ENCODE data around the gene RTEL1. TPM values are rescaled to one million over a fixed set of nuclear protein-coding genes. Genes with fewer than 3 reads are reported as not detected.
"Not testable (repeated sequence)": the region's sequence is repeated elsewhere in the genome, so short reads cannot be mapped to it uniquely, and the experiment has no call there.

The RTEL1 gene
- total RNA-seq, 1 experiment from 2014 or later = 8.6 TPM

DNA sequence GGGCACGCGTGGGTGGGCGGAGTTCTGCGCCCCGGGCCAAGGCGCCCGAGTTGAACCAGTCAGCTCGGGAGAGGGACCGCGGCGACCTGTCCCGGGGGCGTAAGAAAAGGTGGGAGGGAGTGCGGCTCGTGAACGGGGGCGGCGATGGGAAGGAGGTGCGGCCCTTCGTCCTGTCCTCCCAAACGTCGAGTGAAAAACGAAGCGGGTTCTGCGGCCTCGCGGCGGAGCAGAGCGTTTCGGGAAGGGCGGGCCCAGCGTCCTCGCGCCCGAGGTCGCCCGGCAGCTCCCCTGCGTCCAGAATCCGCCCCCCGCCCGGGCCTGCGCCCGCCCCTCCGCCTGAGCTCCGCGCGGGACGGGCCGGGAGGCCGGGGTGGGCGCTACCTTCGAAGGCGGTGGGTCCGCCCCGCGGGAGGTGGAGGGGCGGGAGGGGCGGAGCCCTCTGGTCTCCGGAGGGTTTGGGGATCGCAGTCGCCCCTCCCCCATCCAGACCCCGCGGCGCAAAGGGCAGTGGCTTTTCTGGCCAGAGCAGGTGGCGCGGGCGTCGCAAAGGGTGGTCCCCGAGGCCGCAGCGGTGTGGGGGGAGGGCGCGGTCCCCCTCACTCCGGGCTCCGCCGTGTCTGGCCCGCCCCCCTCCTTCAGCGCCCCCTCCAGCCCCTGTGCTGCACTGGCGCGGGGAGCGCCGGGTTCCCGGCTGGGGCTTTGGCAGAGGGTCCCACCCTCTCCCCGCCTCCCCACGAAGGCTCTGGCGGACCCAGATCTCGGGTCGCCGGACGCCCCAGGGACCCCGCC lies 5.7 kb upstream of the RTEL1 start:
- DNase-seq (ENCODE audit: low spot score) = no peak

DNA sequence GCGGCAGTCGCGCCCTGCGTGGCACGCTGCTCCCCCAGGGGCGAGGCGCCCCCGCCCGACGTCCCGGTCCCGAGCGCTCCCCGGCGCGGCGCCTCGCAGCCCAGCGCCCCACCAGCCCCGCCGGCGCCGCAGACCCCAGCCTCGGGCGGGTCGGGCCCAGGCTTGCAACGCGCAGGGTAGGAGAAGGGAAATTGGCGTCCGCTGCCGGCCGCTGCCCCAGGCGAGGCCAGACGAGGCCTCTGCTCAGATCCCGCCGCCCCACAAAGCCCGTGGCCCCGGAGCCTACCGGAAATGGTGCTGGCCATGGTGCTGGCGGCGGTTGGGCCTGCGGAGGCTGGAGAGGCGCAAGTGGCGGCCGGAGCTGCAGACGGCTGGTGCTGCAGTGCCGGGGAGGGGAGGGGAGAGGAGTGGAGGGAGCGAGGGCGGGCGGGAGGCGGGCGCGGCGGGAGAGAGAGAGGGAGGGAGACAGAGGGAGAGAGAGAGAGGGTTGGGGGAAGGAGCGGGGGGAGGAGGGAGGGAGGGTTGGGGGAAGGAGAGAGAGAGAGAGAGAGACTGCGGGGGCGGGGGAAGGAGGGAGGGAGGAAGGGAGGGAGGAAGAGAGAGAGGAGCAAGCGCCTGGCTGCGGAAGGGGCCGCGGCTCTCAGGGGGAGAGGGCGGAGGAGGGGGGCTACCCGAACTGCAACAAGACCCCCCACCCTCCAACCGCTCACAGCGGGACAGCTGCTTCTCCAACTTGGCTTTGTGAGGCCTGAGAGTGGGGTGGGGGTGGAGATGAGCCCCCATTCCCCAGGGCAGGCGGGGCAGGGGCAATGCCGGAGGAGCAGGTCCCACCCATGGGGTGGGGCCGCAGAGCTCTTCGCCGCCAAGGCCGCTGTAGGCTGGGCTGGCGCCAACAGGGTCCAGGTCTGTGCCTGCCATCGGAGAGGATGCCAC lies 4.8 kb upstream of the RTEL1 start, which contains the start of gene STMN3:
Gene STMN3 (minus strand): TSS at position 384 of the 933 bp plus-strand sequence. CDS start 79 bp downstream, at position 305.
- peak; percentile 86 for DNase-seq (ENCODE audit: low spot score)

DNA sequence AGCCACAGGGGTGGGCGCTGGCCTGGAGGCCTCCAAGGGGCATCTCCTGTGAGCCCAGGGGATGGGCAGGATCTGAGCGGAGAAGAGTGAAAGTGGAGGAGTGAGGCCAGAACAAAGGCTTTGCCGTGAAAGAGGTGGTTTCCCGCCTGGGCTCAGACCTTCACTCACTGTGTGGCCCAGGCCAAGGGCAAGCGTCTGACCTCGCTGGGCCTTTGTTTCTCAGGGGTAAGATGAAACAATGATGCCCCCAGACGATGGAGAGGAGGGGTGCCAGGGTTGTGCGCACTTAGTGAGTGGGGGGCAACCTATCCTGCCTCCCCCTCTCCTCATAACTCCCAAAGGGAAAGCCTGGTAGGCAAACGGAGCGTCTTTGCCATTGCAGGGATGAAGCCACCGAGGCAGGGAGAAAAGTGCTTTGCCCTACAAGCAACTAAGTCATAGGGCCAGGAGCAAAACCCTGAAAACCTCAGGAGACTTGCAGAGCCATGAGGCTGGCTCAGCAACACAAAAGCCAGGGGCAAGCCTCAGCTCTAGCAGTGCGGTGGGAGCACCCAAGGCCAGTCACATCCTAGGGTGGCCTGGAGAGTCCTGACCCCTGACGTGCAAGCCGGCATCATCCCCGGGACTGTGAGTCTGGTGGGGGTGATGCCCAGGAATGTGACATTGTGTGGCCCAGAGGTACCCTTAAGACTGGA lies 4.0 kb upstream of the RTEL1 start:
- DNase-seq (ENCODE audit: low spot score) = no peak

- DNase-seq (ENCODE audit: low spot score) = no peak
These were observed 2.9 kb upstream of the RTEL1 start for GRCh38 chr20:63655249-63655648.

DNA sequence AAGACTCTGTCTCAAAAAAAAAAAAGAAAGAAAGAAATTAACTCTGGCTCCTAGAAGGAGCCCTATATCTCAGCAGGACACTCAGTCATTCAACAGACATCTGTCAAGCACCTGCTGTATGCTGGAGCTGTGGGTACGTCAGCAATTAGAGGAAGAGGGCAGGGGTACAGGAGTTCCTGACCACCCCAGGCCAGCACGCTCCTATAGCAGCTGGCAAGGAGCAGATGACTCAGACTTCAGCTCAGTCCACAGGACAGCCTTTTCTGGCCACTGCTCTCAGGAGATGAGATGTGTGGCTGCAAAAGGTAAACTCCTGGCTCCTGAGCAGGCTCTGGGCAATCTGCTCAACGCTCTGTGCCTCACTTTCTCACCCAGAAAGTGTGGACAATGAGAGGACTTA lies 1.7 kb upstream of the RTEL1 start:
- no peak for DNase-seq (ENCODE audit: low spot score)

DNA sequence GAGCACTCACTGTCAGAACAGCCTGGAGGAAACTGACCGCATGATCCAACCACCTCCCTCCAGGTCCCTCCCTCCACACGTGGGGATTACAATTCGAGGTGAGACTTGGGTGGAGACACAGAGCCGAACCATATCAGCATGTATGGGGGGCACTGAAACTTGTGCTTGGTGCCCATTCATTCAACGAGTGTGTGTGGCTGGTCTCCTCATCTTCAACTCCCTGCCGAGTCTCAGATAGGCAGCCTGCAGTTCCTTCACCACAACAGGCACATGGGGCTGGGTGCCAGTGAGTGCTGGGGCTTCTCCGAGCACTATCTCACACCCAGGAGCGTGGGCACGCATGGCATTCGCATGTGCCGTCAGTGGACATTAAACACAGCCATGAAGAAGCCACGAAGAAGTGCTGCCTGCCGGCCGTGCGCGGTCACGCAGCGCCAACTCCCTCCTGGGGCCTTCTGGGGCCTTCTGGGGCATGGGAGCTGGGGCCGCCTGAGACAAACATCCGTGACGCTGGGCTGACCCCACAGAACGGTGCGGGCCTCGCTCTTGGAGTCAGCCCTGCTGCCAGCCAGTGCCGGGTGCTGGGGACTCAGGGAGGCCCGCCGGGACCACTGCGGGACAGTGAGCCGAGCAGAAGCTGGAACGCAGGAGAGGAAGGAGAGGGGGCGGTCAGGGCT lies 714 bp upstream of the RTEL1 start:
- no peak for DNase-seq (ENCODE audit: low spot score)

- no peak for DNase-seq (ENCODE audit: low spot score)
These were observed 656 bp downstream of the RTEL1 start for GRCh38 chr20:63658749-63659187.

DNA sequence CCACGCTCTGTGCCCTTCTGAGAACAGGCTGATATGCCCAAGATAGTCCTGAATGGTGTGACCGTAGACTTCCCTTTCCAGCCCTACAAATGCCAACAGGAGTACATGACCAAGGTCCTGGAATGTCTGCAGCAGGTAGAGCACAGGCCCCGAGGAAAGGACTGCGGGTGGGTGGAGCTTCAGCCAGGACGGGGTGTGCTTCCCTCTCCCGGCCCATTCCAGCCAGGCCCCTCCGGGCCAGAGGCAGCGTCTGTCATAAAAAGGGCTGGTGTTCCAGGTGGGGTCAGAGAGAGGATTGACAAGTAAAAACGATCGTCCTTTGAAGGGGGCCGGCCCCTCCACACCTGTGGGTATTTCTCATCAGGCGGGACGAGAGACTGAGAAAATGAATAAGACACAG lies 1.3 kb downstream of the RTEL1 start:
- no peak for DNase-seq (ENCODE audit: low spot score)

GRCh38 chr20:63660174-63660573 lies 2.1 kb downstream of the RTEL1 start:
- DNase-seq (ENCODE audit: low spot score) = not testable (repeated sequence)

GRCh38 chr20:63660622-63661021 lies 2.5 kb downstream of the RTEL1 start:
- DNase-seq (ENCODE audit: low spot score) = no peak

DNA sequence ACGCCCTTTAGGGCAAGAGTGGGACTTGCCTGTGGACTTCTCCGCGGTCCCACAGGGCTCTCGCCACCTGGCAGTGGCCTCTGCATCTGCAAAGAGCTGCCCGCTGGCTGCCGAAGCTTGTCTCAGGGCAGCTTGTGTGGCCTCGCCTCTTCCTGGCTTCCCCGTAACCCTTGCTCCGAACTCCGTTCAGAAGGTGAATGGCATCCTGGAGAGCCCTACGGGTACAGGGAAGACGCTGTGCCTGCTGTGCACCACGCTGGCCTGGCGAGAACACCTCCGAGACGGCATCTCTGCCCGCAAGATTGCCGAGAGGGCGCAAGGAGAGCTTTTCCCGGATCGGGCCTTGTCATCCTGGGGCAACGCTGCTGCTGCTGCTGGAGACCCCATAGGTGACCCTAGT lies 3.0 kb downstream of the RTEL1 start:
- no peak for DNase-seq (ENCODE audit: low spot score)

DNA sequence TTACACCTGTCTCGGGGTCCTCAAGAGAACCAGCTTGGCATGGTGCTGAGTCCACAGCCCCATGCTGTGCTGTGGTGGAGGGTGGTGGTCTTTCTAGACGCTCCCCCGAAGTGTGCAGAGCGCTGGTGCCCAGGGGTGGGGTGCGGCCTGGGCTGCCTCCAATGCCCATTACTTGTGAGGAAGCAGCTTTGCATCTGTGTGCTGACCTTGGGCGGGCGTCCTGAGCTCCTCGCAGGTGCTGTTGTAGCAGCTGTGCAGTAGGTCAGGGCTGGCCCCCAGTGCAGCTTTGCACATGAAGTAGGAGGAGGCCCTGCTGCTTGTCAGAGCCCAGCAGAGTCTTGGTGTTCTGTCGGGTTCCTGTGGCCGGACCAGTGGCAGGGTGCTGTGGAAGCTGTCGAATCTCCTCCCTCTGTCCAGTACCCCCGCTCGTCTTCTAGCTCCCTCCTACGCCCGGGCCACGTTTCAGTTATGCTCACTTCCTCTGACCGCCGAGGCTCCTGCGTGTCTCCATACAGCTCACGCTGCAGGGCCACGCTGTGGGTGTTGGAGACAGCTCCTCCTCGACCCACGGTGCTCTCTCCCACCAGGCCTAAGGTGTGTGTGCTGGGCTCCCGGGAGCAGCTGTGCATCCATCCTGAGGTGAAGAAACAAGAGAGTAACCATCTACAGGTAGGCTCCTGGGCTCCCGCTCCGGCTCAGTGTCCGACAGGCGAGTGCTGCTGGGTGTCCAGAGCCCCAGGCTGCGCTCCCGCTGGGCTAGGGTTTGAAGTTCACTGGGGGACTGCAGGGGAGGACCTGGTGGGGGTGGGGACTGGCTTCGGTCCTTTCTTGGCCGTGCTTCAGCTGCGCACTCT lies 4.1 kb downstream of the RTEL1 start:
- DNase-seq (ENCODE audit: low spot score) = no peak

GRCh38 chr20:63662813-63663189 lies 4.7 kb downstream of the RTEL1 start:
- no peak for DNase-seq (ENCODE audit: low spot score)

GRCh38 chr20:63663332-63664066 lies 5.4 kb downstream of the RTEL1 start:
- no peak for DNase-seq (ENCODE audit: low spot score)

DNA sequence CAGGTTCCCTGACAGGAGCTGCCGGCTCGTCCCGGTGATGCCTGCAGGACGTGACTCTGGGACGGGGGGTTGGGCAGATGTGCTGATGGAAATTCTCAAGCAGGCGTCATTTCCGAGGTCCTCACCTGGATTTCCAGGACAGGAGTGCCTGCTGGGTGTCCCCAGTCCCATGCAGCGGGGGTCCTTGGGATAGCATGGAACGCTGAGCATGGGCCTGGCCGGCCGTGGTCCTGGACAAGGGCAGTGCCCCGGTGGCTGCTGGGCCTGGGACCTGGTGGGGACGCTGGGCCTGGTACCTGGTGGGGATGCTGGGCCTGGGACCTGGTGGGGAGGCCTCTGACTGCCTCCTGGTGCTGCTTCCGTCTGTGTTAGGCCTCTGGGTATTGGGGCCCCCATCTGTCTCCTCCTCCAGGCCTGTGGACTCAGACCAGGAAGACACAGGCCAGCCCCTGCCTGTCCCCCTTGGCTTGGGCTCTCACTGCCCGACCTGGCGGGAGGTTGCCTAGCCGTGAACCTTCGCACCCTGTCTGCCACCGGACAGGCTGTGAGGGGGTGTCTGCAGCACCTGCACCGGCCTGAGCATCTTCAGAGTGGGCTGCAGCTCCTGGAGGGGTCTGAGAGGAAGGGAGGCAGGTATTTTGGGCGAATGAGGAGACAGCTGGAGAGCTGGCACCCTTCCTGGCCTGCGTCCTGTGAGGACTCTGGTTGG lies 6.2 kb downstream of the RTEL1 start:
- DNase-seq (ENCODE audit: low spot score) = no peak

DNA sequence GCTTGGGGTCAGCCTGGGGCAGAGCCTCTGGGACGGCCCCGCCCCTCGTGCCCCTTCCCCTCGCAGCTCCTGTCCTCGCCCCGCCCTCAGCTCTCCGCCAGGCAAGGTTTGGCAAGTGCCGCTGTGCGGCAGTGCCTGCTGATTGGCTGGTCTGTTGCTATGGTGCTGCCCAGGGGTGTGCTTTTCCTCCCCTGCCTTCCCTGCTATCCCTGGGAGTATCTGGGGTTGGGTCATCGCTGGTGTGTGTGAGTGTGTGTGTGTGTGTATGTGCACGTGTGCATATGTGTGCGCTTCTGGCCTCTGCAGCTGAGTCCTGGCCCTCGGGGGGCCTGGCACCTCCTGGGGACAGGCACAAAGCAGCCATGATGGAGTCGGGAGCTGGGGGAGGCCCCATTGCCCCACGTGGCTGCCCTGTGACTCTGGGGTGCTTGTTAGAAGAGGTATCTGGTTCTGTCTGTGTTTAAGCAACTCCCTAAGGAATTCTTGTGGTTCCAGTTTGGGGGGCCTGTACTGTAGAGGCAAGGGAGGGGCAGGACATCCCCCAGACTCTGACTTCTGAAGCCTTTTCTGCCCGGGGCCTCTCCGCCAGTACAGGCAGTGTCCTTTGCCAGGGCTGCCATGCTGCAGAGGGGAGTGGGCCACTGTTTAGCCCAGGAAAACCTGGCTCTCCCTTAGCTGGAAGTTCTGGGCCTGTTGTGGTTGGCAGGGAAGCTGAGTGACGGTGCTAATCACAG lies 6.9 kb downstream of the RTEL1 start:
- DNase-seq (ENCODE audit: low spot score) = no peak

DNA sequence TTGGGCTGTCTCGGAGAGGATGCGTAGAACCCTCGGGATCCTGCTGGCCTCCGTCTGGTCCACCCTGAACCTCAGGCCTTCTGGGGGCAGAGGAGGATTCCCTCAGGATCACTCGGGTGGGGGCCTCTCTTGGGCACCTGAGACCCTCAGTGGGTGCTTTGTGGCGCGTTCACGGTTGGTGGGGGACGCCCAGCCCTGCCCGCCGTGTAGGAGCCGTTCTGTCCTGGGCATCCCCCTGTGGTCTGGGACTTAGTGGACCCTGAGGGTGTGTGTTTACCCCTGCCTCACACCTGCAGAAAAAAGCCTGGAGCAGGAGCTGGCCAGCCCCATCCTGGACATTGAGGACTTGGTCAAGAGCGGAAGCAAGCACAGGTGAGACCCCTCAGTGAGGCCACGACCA lies 7.6 kb downstream of the RTEL1 start:
- no peak for DNase-seq (ENCODE audit: low spot score)

DNA sequence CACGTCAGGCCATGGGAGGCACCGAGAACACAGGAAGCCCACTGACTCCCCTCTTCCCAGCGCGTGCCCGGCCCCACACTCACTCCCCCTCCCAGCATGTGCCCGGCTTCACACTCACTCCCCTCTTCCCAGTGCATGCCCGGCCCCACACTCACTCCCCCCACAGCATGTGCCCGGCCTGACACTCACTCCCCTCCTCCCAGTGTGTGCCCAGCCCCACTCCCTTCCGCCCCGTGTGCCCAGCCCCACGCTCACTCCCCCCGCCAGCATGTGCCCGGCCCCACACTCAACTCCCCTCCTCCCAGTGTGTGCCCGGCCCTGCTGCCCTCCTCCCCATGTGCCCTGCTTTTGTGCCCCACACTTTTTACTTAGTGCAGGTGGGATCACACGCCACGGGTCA lies 9.7 kb downstream of the RTEL1 start:
- DNase-seq (ENCODE audit: low spot score) = no peak

DNA sequence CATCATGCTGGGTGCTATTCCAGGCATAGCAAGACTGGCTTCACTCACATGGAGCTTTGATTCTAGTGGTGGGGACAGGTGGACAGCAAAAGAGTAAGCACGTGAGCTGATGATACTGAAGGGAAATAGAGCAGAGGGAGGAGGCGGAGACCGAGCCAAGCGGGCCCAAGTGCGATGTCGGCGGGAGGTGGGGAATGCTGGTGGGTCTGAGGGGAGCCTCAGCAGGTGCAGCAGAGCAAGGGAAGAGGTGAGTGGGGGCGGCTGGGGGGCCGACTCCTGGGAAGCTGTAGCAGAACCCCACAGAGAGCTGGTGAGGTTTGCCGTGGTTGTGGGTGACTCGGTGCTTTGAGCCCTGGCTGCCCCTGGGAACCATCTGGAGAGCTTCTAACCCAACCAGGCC lies 10.2 kb downstream of the RTEL1 start:
- DNase-seq (ENCODE audit: low spot score) = no peak

Data from H4 (cell line).